LNCAP (cell line): Measurements from ENCODE around the gene ANKRD11.

ENCODE experiments used
- CTCF ChIP-seq: fragments of 450-650 bp; IDR thresholded peaks from 2 replicates; pipeline ENCODE4 v1.5.1; 2017; ENCODE audit warnings: mild to moderate bottlenecking

Gene ANKRD11

DNA sequence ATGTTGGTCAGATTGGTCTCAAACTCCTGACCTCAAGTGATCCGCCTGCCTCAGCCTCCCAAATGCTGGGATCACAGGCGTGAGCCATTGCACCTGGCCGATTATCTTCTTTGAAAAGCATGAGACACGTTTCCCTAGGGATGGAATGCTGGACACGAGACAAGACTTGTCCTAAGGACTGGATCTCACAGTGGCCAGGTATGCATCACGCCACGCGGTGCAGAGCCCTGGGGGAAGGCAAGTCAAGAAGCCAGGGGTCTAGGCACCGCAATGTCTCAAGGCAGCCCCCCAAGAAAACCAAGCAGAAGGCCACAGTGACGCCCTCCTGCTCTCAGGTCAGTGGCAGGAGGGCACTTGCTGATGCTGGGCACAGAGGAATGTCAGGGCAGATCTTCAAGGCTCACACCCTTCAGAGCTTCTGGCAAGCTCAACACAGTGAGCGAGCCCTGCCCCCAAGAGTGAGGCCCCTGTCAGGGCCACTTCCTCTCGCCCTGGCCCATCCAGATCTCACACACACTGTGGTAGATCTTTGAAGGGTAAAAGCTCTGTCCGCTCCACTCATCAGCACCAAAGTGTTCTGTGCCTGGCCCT lies 138.2 kb downstream of the ANKRD11 start:
- no peak for TF ChIP-seq CTCF

- TF ChIP-seq CTCF, result no peak
These were observed 138.7 kb downstream of the ANKRD11 start for GRCh38 chr16:89351645-89352044.

- TF ChIP-seq CTCF, result no peak
These were observed 139.5 kb downstream of the ANKRD11 start for GRCh38 chr16:89350701-89351380.

- TF ChIP-seq CTCF, result no peak
These were observed 140.3 kb downstream of the ANKRD11 start for GRCh38 chr16:89349947-89350633.

GRCh38 chr16:89347807-89348206 lies 142.6 kb downstream of the ANKRD11 start:
- TF ChIP-seq CTCF, result no peak

- no peak for TF ChIP-seq CTCF
These were observed 143.5 kb downstream of the ANKRD11 start for GRCh38 chr16:89346869-89347268.

GRCh38 chr16:89345642-89346150 lies 144.7 kb downstream of the ANKRD11 start:
- TF ChIP-seq CTCF, result no peak
